Activated T-cell treated with anti-CD3 and anti-CD28 coated beads, Interleukin-2, amount 50 U/mL, for 4 hours (primary cell): ENCODE measurements around the gene CYBA. TPM values are rescaled to one million over a fixed set of nuclear protein-coding genes. Genes with fewer than 3 reads are reported as not detected.
"Not testable (repeated sequence)": the region's sequence is repeated elsewhere in the genome, so short reads cannot be mapped to it uniquely, and the experiment has no call there.

Source experiments
- ATAC-seq, 2 donors: fragments of 200-7000 bp; cut with Tn5 transposase; one replicate each; pipeline ENCODE4 v1.10.0; 2021
- DNase-seq: peaks from one replicate; pipeline ENCODE4 v3.0.0-alpha.2; 2020
- H3K27me3 Mint-ChIP-seq: one replicate; pipeline ENCODE4 v1.8.0; 2021; ENCODE audit warnings: low read depth, mixed read lengths
- H3K36me3 Mint-ChIP-seq: one replicate; pipeline ENCODE4 v1.8.0; 2022; ENCODE audit warnings: mixed read lengths; ENCODE audit not compliant: insufficient read depth
- H3K4me1 Mint-ChIP-seq: one replicate; pipeline ENCODE4 v1.8.0; 2021; ENCODE audit warnings: low read depth, mixed read lengths
- H3K4me3 Mint-ChIP-seq: one replicate; pipeline ENCODE4 v1.8.0; 2021; ENCODE audit warnings: mild to moderate bottlenecking, moderate library complexity, mixed read lengths
- H3K9me3 Mint-ChIP-seq: one replicate; pipeline ENCODE4 v1.8.0; 2021; ENCODE audit warnings: mixed read lengths
- total RNA-seq, 3 donors: library from RNA; stranded (reverse); gene quantifications; one replicate each; pipeline ENCODE4 v1.2.1, GENCODE V29; 2021

CYBA gene
- total RNA-seq, 3 donors from 2014 or later = 110 to 147 (median 117) TPM

DNA sequence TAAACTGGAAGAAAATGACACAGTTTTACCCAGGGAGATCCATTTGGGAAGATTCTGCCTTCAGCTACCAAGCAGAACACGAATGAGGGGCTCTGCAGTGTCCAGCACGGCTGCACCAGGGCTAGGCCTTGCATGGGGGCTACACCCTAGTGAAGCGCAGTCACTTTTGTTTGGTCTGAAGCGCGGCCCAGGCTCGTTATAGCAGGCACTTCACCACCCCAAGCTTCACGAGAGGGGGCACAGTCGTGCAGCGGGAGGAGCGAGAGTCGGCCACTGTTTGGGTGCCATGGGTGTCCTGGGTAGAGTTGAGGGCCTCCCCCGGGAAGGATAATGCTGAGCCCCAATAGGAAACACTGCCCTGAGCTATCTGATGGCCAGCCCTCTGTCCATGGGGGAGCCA is 34.1 kb downstream of the CYBA start:
- ATAC-seq = no peak
- no peak overlapping the region for H3K4me3 Mint-ChIP-seq
- H3K4me1 Mint-ChIP-seq = peaks cover 29% of the 10 kb centered on the region
- H3K27me3 Mint-ChIP-seq = no peaks in the 10 kb centered on the region
- DNase-seq = no peak
- H3K9me3 Mint-ChIP-seq = no peaks in the 10 kb centered on the region
- H3K36me3 Mint-ChIP-seq = peaks cover 23% of the 10 kb centered on the region

DNA sequence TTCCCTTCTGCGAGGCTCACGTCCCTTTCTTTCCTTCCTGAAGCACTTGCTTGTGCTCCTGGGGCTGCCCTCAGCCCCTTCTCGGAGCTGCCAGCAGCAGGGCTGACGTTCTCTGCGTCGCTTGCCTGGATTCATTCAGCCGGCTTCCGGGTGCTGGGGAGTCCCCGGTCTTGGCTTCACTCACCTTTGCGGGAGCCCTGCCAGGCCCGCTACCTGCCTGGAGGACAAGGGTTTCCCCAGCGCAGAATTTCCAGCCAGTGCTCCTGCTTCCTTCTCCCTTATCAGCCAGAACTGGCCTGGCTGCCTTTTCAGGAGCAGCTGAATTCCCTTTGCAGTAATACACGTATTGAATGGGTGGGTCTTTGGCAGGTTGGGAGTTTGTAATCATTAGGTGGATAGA is 34.5 kb downstream of the CYBA start:
- Mint-ChIP-seq H3K4me1 (peaks cover 29% of the 10 kb centered on the region), H3K9me3 (no peaks in the 10 kb centered on the region), H3K27me3 (no peaks in the 10 kb centered on the region), H3K36me3 (peaks cover 23% of the 10 kb centered on the region), H3K4me3 (no peak overlapping the region)
- ATAC-seq = no peak
- DNase-seq = no peak

DNA sequence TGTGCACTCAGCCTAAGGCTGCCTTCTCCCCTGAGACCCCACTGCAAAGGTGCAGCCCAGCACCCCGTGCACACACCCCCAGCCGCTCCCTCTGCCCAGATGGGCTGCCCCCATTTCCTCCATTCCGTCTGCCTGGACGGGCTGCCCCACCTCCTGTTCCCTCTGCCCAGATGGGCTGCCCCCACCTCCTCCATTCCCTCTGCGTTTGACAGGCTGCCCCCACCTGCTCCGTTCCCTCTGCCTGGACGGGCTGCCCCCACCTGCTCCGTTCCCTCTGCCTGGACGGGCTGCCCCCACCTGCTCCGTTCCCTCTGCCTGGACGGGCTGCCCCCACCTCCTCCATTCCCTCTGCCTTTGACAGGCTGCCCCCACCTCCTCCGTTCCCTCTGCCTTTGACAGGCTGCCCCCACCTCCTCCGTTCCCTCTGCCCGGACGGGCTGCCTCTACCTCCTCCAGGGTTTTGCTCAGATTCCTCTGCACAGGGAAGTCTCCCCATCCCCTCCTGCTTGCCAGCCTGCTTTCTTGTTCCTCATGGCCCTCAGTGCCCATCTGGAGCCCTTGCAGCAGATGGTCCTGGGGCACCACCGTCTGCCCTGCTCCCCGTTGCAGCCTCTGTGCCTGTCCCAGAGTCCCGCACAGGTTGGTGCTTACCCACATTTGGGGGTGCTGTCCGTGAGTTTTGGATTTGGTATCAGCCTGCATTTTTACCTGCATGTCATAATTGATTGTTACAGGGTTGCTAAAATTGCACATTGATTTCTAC is 35.9 kb downstream of the CYBA start:
- peaks cover 18% of the 10 kb centered on the region for H3K4me1 Mint-ChIP-seq
- peaks cover 29% of the 10 kb centered on the region for H3K36me3 Mint-ChIP-seq
- H3K9me3 Mint-ChIP-seq = no peaks in the 10 kb centered on the region
- H3K27me3 Mint-ChIP-seq = no peaks in the 10 kb centered on the region
- DNase-seq (no peak), ATAC-seq (no peak)
- no peak overlapping the region for H3K4me3 Mint-ChIP-seq

DNA sequence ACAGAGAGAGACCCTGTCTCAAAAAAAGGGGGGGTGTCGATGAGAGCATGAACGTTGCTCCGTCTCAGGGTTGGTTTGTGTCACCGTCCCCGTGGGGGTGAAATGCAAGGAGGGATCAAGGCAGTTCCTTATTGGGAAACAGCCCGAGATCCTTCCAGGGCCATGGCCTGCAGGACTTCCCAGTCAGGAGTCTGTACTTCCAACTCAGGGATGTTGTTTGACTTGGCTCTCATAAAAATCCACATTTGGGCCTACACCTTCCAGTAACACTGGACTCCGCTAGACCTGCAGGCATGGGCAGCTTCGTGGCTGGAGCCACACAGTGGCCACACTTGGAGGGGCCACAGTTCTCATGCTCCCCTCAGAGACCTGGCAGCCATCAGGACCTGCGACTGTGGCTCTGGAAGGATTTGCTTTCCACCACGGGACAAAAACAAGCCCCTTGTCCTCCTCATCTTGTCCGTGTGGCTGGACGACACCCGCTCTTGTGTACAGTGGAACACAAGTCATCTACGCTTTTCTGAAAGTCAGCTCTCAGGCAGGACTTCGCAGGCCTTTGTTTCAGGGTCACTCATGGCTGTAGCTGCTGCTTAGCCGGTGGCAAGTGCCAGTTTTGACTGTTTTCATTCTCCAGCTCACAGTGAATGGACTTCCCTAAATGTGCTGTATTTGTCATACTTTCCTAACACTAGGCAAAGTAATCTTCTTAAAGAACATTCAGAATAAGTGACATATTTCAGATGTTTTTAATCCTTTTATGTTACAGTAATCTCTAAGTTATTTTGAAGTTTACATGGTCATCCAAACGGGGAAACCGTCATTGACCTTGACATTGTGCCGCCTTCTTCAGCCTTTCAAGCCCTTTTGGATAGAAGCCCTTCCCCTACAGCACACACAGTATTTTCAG is 36.7 kb downstream of the CYBA start:
- Mint-ChIP-seq H3K4me3 (no peak overlapping the region), H3K27me3 (no peaks in the 10 kb centered on the region), H3K36me3 (peaks cover 33% of the 10 kb centered on the region), H3K9me3 (no peaks in the 10 kb centered on the region), H3K4me1 (peaks cover 10% of the 10 kb centered on the region)
- no peak for DNase-seq
- ATAC-seq = no peak

DNA sequence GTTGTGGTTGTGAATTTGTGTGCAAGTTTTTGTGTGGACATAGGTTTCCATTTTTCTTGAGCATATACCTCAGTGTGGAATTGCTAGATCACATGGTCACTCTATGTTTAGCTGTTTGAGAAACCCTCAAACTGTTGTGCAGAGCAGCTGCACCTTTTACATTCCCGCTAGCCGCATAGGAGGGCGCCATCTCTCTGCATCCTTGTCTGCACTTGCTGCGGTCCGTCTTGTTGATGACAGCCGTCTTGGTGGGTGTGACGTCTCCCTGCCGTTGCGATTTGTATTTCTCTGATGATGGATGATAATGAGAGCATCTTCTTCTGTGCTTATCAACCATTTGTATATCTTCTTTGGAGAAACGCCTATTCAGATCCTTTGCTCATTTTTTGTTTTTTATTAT is 37.6 kb downstream of the CYBA start:
- Mint-ChIP-seq H3K36me3 (peaks cover 31% of the 10 kb centered on the region), H3K4me3 (no peak overlapping the region), H3K9me3 (no peaks in the 10 kb centered on the region), H3K27me3 (no peaks in the 10 kb centered on the region), H3K4me1 (peaks cover 2% of the 10 kb centered on the region)
- no peak for ATAC-seq
- no peak for DNase-seq

DNA sequence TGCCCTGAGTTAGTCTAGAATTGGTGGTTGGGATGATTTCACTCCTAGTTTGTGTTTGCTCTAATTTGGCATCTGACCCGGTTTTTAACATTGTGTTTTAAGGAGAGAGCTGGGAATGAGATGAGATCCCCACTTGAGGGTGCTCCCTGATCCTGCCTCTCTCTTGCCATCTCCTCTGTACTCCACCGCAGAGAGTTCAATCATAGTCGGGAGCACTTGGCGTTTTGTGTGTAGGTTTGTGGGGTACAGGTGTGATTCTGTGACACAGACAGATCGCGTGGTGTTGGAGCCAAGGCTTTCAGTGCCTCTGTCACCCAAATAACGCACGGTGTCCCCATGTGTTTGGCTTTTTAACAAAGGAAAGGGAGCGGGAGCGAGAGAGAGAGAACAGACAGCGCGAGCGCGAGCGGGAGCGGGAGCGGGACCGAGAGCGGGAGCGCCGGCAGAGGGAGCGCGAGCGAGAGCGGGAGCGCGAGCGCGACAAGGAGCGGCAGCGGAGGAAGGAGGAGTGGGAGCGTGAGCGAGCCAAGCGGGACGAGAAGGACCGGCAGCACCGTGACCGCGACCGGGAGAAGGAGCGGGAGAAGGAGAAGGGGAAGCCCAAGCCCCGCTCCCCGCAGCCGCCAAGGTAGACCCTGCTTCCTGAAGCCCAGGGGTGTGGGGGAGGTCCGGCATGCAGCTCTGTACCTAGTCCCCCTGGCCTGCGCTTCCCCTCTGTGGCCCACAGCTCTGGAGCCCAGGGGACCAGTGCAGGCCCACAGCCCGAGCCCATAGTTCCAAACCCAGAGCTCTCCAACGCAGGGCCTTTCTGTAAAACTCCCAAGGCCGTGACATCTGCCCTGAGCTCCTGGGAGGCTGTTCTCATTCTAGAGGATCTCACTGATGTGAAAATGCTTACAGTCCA is 39.7 kb downstream of the CYBA start:
- Mint-ChIP-seq H3K4me3 (no peak overlapping the region), H3K27me3 (no peaks in the 10 kb centered on the region), H3K4me1 (peaks cover 6% of the 10 kb centered on the region), H3K36me3 (peaks cover 44% of the 10 kb centered on the region), H3K9me3 (no peaks in the 10 kb centered on the region)
- DNase-seq (no peak), ATAC-seq (no peak)

DNA sequence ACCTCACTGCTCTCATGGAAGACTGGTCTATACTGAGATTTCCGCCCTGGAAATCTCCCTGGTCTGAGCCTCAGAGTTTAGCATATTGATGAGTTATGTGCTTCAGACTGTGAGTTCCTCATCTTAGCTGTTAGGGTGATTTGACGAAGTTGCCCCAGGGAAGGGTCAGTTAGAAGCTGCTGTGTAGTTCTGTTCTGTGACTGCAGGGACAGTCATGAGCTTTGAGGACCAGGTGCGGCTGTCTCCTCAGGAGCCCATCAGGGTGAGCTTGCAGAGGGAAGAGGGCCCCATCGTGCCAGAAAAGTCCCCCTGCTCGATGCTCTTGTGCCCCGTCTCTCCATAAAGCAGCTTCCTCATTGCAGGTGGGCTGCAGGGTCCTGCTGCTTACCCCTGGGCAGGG is 40.8 kb downstream of the CYBA start:
- no peaks in the 10 kb centered on the region for H3K9me3 Mint-ChIP-seq
- peaks cover 6% of the 10 kb centered on the region for H3K4me1 Mint-ChIP-seq
- DNase-seq = no peak
- ATAC-seq = no peak
- no peak overlapping the region for H3K4me3 Mint-ChIP-seq
- H3K36me3 Mint-ChIP-seq = peaks cover 40% of the 10 kb centered on the region
- no peaks in the 10 kb centered on the region for H3K27me3 Mint-ChIP-seq

DNA sequence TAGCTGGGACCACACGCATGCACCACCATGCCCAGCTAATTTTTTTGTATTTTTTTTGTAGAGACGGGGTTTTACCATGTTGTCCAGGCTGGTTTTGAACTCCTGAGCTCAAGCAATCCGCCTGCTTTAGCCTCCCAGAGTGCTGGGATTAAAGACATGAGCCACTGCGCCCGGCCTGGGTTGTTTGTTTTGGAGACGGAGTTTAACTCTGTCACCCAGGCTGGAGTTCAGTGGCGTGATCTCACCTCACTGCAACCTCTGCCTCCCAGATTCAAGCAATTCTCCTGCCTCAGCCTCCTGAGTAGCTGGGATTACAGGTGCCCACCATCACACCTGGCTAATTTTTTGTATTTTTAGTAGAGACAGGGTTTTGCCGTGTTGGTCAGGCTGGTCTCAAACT is 41.4 kb downstream of the CYBA start:
- not testable (repeated sequence) for H3K4me1 Mint-ChIP-seq, H3K27me3 Mint-ChIP-seq, DNase-seq, H3K4me3 Mint-ChIP-seq, ATAC-seq, H3K9me3 Mint-ChIP-seq
- peaks cover 39% of the 10 kb centered on the region for H3K36me3 Mint-ChIP-seq

DNA sequence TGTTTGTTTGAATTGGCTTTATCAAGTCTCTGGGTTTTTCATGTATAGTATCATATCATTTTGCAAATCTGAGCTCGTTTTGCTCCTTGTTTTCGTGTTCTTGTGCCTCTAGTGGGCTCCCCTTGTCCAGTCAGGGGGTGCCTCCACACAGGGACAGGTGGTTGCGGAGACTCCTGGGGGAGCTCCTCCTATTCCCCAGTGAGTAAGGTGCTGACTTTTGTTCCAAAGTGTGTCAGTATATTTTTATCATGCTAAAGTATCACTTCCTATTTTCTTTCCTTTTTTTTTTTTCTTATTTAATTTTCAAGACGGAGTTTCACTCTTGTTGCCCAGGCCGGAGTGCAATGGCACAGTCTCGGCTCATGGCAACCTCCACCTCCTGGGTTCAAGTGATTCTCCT is 42.8 kb downstream of the CYBA start:
- no peak overlapping the region for H3K4me3 Mint-ChIP-seq
- no peaks in the 10 kb centered on the region for H3K9me3 Mint-ChIP-seq
- no peaks in the 10 kb centered on the region for H3K27me3 Mint-ChIP-seq
- H3K36me3 Mint-ChIP-seq = peaks cover 32% of the 10 kb centered on the region
- ATAC-seq (no peak), DNase-seq (no peak)
- peaks cover 6% of the 10 kb centered on the region for H3K4me1 Mint-ChIP-seq

DNA sequence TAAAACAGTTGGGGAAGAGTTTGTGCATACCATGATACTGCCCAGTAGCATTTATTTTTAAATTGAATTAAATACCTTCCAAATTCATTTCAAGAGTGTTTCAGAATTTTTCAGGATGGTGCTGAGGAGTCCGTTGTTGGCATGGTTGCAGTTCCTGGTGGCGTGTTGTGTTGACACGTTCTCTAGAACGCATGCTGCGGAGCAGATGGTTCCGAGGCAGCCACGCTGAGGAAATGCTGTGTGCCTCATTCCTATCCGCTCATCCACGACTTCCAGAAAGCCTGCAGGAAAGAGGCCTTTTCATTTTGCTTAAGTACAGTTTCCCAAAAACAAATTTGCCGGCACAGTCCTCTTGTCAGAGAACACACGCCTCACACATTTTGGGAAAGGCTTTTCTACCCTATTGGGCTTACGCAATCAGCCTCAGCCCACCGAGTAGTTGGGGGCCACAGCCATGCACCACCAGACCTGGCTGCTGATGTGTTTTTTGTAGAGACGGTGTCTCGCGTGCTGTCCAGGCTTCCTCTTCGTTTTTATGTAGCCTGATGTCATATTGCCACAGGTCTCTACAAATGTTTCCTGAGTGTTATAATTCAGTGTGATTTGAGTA is 44.6 kb downstream of the CYBA start:
- no peak for DNase-seq
- Mint-ChIP-seq H3K9me3 (no peaks in the 10 kb centered on the region), H3K4me3 (no peak overlapping the region), H3K27me3 (no peaks in the 10 kb centered on the region), H3K4me1 (peaks cover 6% of the 10 kb centered on the region), H3K36me3 (peaks cover 38% of the 10 kb centered on the region)
- ATAC-seq = no peak

DNA sequence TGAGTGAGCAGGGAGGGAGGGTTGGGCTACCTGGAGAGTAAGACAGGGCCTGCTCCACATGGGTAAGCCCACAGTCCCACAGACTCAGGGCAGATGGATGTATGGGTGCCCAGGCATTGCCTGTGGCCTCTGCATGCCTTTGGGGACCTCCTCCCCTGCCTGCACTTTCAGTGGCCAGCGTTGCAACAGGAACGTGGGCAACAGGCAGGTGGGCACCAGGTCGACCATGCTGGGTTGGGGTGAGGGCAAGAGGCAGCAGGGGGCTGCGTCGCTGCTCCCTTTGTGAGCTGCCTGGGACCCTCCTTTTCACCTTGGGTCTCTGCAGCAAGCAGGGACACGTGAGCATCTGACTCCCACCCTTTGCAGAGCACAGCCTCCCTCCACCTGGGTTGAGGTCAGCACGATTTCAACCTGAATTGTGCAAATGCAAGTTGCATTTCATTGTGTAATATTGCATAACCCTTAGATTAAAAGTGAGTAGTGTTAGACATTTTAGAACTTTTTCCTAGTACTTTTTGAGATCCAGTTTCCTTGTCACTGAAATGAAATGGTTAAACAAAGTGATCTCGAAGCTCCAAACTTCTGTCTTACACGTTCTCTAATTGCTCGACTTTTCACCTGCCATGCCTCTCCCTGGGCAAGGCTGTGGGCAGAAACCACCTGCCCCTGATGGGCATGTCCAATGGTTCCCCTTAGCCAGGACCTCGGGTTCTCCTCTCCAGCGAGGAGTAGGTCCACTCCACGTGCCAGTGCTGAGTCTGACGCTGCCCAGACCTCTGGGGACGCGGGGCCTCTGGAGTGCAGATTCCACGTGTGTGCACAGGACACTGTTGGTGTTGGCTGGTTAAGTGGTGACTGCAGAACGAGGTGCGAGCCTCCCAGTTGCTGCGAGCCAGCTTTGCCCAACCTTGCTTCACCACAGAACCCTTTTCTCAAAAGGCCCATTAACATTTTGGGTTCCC is 45.4 kb downstream of the CYBA start:
- DNase-seq (no peak), ATAC-seq (peak in 1 of 2 donors; percentile 4)
- peaks cover 40% of the 10 kb centered on the region for H3K36me3 Mint-ChIP-seq
- H3K4me3 Mint-ChIP-seq = no peak overlapping the region
- no peaks in the 10 kb centered on the region for H3K9me3 Mint-ChIP-seq
- H3K4me1 Mint-ChIP-seq = peaks cover 6% of the 10 kb centered on the region
- H3K27me3 Mint-ChIP-seq = no peaks in the 10 kb centered on the region

DNA sequence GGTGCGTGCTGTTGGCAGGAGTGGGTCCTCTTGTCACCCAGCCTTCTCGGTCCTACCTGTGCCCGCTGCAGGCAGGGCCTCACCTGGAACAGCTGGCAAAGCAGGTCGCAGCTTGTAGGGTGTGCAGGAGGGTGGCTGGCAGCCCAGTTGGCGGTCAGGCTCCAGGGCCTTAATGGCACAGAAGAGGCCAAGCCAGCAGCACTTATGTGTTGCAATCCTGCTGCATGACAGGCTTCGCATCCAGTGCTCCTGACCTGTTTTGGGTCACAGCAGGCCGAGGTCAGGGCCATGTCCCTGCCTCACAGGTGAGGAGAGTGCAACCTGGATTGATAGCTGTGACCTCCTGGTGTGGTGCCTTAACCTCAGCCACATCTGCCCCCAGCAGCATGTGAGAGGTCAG is 48.8 kb downstream of the CYBA start:
- Mint-ChIP-seq H3K4me3 (no peak overlapping the region), H3K4me1 (no peaks in the 10 kb centered on the region), H3K36me3 (peaks cover 36% of the 10 kb centered on the region), H3K9me3 (no peaks in the 10 kb centered on the region), H3K27me3 (no peaks in the 10 kb centered on the region)
- no peak for ATAC-seq
- DNase-seq = no peak
